ENCODE measurements around the gene ICE2. TPM values are rescaled to one million over a fixed set of nuclear protein-coding genes. Genes with fewer than 3 reads are reported as not detected.
A peak's percentile ranks its signal among the peaks of the same experiment; 100 is the strongest.
"Not testable (repeated sequence)": the region's sequence is repeated elsewhere in the genome, so short reads cannot be mapped to it uniquely, and the experiment has no call there.

ICE2 gene
- polyA plus RNA-seq, 10 donors = 27.3 to 49.1 (median 40.6) TPM

- peak in 1 of 3 donors; percentile 74 for DNase-seq
Observed at GRCh38 chr15:60411774-60412425, 67.0 kb downstream of the ICE2 start.

GRCh38 chr15:60410350-60410749 is 68.6 kb downstream of the ICE2 start:
- DNase-seq = not testable (repeated sequence)

- DNase-seq = peak in 1 of 3 donors; percentile 35
Observed at GRCh38 chr15:60408463-60408981, 70.4 kb downstream of the ICE2 start.

- DNase-seq = peak in 2 of 3 donors; percentile 77 to 79
Observed at GRCh38 chr15:60407415-60407805, 71.5 kb downstream of the ICE2 start.

GRCh38 chr15:60406513-60407414 is 72.2 kb downstream of the ICE2 start:
- DNase-seq = peak in 1 of 3 donors; percentile 59

GRCh38 chr15:60405399-60405798 is 73.5 kb downstream of the ICE2 start:
- no peak for DNase-seq

- DNase-seq = not testable (repeated sequence)
Observed at GRCh38 chr15:60404351-60404750, 74.6 kb downstream of the ICE2 start.

GRCh38 chr15:60400944-60401343 is 78.0 kb downstream of the ICE2 start:
- no peak for DNase-seq

- peak in 1 of 3 donors; percentile 85 for DNase-seq
Observed at GRCh38 chr15:60399931-60400330, 79.0 kb downstream of the ICE2 start.

GRCh38 chr15:60399246-60399915 is 79.6 kb downstream of the ICE2 start:
- no peak for DNase-seq

- DNase-seq = peak; percentile 85 to 94 (median 91)
Observed at GRCh38 chr15:60397772-60398445, 81.0 kb downstream of the ICE2 start, which contains the start of gene ANXA2. ANXA2 (minus strand) TSS chr15:60397986; CDS start chr15:60386075, 11,911 bp downstream.

GRCh38 chr15:60396958-60397771 is 81.8 kb downstream of the ICE2 start:
- DNase-seq = peak in 2 of 3 donors; percentile 76 to 87

- DNase-seq = peak in 1 of 3 donors; percentile 71
Observed at GRCh38 chr15:60396560-60396957, 82.4 kb downstream of the ICE2 start.

GRCh38 chr15:60396100-60396499 is 82.8 kb downstream of the ICE2 start:
- peak in 1 of 3 donors; percentile 68 for DNase-seq

GRCh38 chr15:60395276-60396011 is 83.5 kb downstream of the ICE2 start:
- no peak for DNase-seq

GRCh38 chr15:60394689-60395097 is 84.2 kb downstream of the ICE2 start:
- DNase-seq = peak in 1 of 3 donors; percentile 45

- DNase-seq = peak; percentile 89 to 96 (median 96)
Observed at GRCh38 chr15:60392986-60393790, 85.8 kb downstream of the ICE2 start.

- DNase-seq = peak; percentile 77 to 91 (median 86)
Observed at GRCh38 chr15:60392601-60392985, 86.3 kb downstream of the ICE2 start.

Data from muscle of back (tissue), 11 donors.